Kidney epithelial cell (primary cell): ENCODE measurements around the gene RHBDL3. TPM values are rescaled to one million over a fixed set of nuclear protein-coding genes. Genes with fewer than 3 reads are reported as not detected.

ENCODE experiments used
- DNase-seq: peaks from one replicate; pipeline ENCODE4 v3.0.0-alpha.2; 2010; ENCODE audit warnings: low read depth
- H3K27me3 ChIP-seq: 2 replicates; pipeline ENCODE4 v1.6.0; 2011; ENCODE audit warnings: low read length; ENCODE audit not compliant: control insufficient read depth, insufficient read depth
- H3K36me3 ChIP-seq: 2 replicates; pipeline ENCODE4 v1.5.1; 2011; ENCODE audit warnings: low read length; ENCODE audit not compliant: control insufficient read depth, insufficient read depth
- H3K4me3 ChIP-seq: 2 replicates; pipeline ENCODE4 v1.5.1; 2011; ENCODE audit warnings: low read depth, mild to moderate bottlenecking, control low read depth, low read length
- total RNA-seq: library from RNA; depleted of rRNA; stranded (reverse); fragments of >200 nt; gene quantifications from 2 replicates; pipeline ENCODE4 v1.2.3, GENCODE V29; 2015
- TF ChIP-seq, protein P1 (sequence below): IDR thresholded peaks from 2 replicates; pipeline ENCODE4 v1.5.1; 2011; ENCODE audit warnings: mild to moderate bottlenecking, moderate library complexity, low read length, control low read depth, inconsistent platforms; ENCODE audit not compliant: insufficient read depth, poor library complexity, severe bottlenecking

RHBDL3 gene
- total RNA-seq, 1 donor from 2014 or later = not detected

DNA sequence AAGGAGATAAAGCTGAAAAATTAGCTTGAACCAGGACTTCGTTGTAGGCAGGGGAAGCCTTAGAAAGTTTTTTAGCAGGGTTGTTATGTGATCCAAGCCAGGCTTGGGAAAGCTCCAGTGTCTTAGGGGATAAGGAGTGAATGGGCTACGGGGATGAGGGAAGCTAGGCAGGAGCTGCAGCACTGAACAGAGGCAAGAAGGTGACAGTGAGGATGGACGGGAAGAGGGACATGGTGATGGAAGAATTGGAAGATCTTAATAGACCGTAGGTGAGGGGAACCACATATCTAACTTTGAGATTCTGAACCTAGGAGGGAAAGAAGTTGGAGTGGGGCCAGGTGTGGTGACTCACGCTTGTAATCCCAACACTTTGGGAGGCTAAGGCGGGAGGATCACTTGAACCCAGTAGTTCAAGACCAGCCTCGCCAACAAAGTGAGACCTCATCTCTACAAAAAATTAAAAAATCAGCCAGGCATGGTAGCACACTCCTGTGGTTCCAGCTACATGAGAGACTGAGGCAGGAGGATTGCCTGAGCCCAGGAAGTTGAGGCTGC, 3.2 kb downstream of the RHBDL3 start:
- Histone ChIP-seq H3K4me3 (no peak overlapping the region), H3K27me3 (peaks cover 50% of the 10 kb centered on the region), H3K36me3 (no peaks in the 10 kb centered on the region)
- DNase-seq = no peak
- TF ChIP-seq, protein P1, sequence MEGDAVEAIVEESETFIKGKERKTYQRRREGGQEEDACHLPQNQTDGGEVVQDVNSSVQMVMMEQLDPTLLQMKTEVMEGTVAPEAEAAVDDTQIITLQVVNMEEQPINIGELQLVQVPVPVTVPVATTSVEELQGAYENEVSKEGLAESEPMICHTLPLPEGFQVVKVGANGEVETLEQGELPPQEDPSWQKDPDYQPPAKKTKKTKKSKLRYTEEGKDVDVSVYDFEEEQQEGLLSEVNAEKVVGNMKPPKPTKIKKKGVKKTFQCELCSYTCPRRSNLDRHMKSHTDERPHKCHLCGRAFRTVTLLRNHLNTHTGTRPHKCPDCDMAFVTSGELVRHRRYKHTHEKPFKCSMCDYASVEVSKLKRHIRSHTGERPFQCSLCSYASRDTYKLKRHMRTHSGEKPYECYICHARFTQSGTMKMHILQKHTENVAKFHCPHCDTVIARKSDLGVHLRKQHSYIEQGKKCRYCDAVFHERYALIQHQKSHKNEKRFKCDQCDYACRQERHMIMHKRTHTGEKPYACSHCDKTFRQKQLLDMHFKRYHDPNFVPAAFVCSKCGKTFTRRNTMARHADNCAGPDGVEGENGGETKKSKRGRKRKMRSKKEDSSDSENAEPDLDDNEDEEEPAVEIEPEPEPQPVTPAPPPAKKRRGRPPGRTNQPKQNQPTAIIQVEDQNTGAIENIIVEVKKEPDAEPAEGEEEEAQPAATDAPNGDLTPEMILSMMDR = no peak

GRCh38 chr17:32269377-32269776, 3.7 kb downstream of the RHBDL3 start:
- H3K4me3 ChIP-seq = no peak overlapping the region
- no peaks in the 10 kb centered on the region for H3K36me3 ChIP-seq
- TF ChIP-seq, protein P1 = no peak
- no peak for DNase-seq
- peaks cover 45% of the 10 kb centered on the region for H3K27me3 ChIP-seq

DNA sequence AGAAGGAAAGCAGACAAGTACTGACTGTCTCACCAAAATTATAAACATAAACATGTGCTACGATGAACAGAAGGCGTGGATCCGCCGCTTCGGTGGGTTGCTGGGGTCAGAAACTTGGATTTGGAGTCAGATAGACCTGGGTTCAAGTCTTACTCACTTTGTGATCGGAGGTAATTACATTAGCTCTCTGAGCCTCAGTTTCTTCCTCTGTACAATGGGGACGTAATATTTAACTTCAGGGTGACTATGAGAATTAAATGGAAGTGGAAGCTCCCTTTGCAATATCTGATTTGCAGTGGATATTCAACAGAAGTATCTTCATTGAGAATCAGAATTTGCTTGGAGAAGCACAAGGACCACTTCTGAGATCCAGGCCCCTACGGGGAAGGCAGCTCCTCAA, 6.2 kb downstream of the RHBDL3 start:
- no peak for DNase-seq
- TF ChIP-seq, protein P1 = no peak
- Histone ChIP-seq H3K36me3 (no peaks in the 10 kb centered on the region), H3K4me3 (no peak overlapping the region), H3K27me3 (peaks cover 27% of the 10 kb centered on the region)

- H3K4me3 ChIP-seq = no peak overlapping the region
- DNase-seq = no peak
- peaks cover 7% of the 10 kb centered on the region for H3K27me3 ChIP-seq
- TF ChIP-seq, protein P1 = no peak
- H3K36me3 ChIP-seq = no peaks in the 10 kb centered on the region
Observed at GRCh38 chr17:32274101-32274500, 8.5 kb downstream of the RHBDL3 start.

DNA sequence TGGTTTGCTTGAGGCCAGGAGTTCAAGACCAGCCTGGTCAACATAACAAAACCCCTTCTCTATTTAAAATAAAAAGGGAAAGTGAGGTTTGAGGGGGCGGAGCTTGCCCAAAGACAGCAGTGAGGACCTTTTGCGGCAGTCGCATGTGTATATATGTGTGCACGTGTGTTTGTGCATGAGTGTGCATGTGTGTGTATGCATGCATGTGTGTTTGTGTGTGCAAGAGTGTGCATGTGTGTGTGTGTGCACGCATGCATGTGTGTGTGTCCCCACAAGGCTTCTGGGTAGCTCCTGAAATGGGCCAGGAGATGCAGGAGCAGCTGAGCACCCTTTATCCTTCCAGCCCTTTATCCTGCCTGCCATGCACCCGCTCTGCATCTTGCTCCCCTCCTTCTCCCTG, 9.0 kb downstream of the RHBDL3 start:
- Histone ChIP-seq H3K4me3 (no peak overlapping the region), H3K27me3 (peaks cover 3% of the 10 kb centered on the region), H3K36me3 (no peaks in the 10 kb centered on the region)
- no peak for DNase-seq
- TF ChIP-seq, protein P1 = no peak
